HepG2 (cell line): Measurements from ENCODE around the gene VGLL1. TPM values are rescaled to one million over a fixed set of nuclear protein-coding genes. Genes with fewer than 3 reads are reported as not detected.

ENCODE experiments used
- ATAC-seq: fragments of 200-7000 bp; cut with Tn5 transposase; 3 replicates; pipeline ENCODE4 v1.9.1; 2020; ENCODE audit warnings: mild to moderate bottlenecking, moderate library complexity
- BruUV-seq: library from RNA; stranded (reverse); fragments of 400-500 nt; replicated peaks from 2 replicates; lab custom pipeline; 2021; lab: Mats Ljungman, UMichigan
- CTCF ChIA-PET: fragments of 300-600 bp; formaldehyde crosslinking; extraction: SDS; loops from one replicate; lab custom pipeline; 2021; ENCODE audit warnings: low total read pairs, inconsistent platforms, low intra/inter-chr PET ratio; lab: Yijun Ruan, JAX
- POLR2A ChIA-PET: fragments of 350-600 bp; sonication (Branson Sonifier 250); formaldehyde crosslinking; loops from one replicate; lab custom pipeline; 2020; ENCODE audit warnings: antibody characterized with exemption, inconsistent platforms; lab: Yijun Ruan, JAX
- DNase-seq: peaks from one replicate; pipeline ENCODE4 v3.0.0-alpha.2; 2015; ENCODE audit warnings: low spot score
- FAIRE-seq: peaks from 3 replicates; lab custom pipeline; 2011; peaks lifted over from hg19 to GRCh38; lab: Jason Lieb, UNC
- H2AFZ ChIP-seq: one replicate; pipeline ENCODE4 v1.6.1; 2011; ENCODE audit warnings: low read length, inconsistent platforms
- H3K27ac ChIP-seq: fragments of 300-600 bp; 3 replicates; pipeline ENCODE4 v1.8.0; 2011; ENCODE audit warnings: mixed run types, mild to moderate bottlenecking, mixed read lengths, low read length, inconsistent platforms; ENCODE audit not compliant: insufficient read depth; ENCODE audit errors: extremely low read length
- H3K27me3 ChIP-seq, 2 experiments: fragments of 200-600 bp in 1 of 2; 2 replicates in 1 of 2; 3 replicates in 1 of 2; pipeline versions ENCODE4 v1.6.0 to v1.8.0; 2011; ENCODE audit warnings: low read length in 2 of 2, mild to moderate bottlenecking in 2 of 2, moderate library complexity in 2 of 2, inconsistent platforms in 1 of 2; ENCODE audit not compliant: insufficient read depth in 2 of 2, control insufficient read depth in 1 of 2
- H3K36me3 ChIP-seq, 2 experiments: fragments of 200-600 bp in 1 of 2; replicated peaks in 1 of 2; 2 replicates in 1 of 2; 3 replicates in 1 of 2; pipeline versions ENCODE4 v1.5.1 to v1.8.0; 2011; ENCODE audit warnings: low read length in 2 of 2, inconsistent platforms in 1 of 2; ENCODE audit not compliant: insufficient read depth in 2 of 2, control insufficient read depth in 1 of 2
- H3K4me1 ChIP-seq: 2 replicates; pipeline ENCODE4 v1.5.1; 2012; ENCODE audit warnings: low read length, inconsistent platforms; ENCODE audit not compliant: insufficient read depth
- H3K4me2 ChIP-seq: 2 replicates; pipeline ENCODE4 v1.6.0; 2011; ENCODE audit warnings: low read depth, low read length, inconsistent platforms
- H3K4me3 ChIP-seq, 3 experiments: fragments of 200-600 bp in 1 of 3; sonication (generic), shearing (Covaris generic) in 1 of 3; replicated peaks in 1 of 3; 2 replicates each; pipeline ENCODE4 v1.5.1; 2011 to 2016; ENCODE audit warnings: low read length in 3 of 3, inconsistent platforms in 2 of 3, low read depth in 2 of 3, mild to moderate bottlenecking in 2 of 3, control low read depth in 1 of 3, mixed read lengths in 1 of 3; ENCODE audit not compliant: insufficient read depth in 1 of 3
- H3K79me2 ChIP-seq: one replicate; pipeline ENCODE4 v1.6.1; 2011; ENCODE audit warnings: low read length, inconsistent platforms; ENCODE audit not compliant: insufficient read depth
- H3K9ac ChIP-seq: 2 replicates; pipeline ENCODE4 v1.6.0; 2011; ENCODE audit warnings: mild to moderate bottlenecking, low read depth, low read length, inconsistent platforms; ENCODE audit not compliant: insufficient read depth
- H3K9me3 ChIP-seq: 2 replicates; pipeline ENCODE4 v1.5.1; 2012; ENCODE audit warnings: mild to moderate bottlenecking, low read length
- H4K20me1 ChIP-seq: 2 replicates; pipeline ENCODE4 v1.6.0; 2011; ENCODE audit warnings: inconsistent platforms, mild to moderate bottlenecking, low read length, moderate library complexity; ENCODE audit not compliant: insufficient read depth
- DNMT1 ChIP-seq: sonication (generic); formaldehyde crosslinking; IDR thresholded peaks from 2 replicates; pipeline ENCODE4 v1.5.1; 2020; ENCODE audit warnings: mild to moderate bottlenecking, missing genetic modification reagents
- GMEB1 ChIP-seq: sonication (generic); formaldehyde crosslinking; IDR thresholded peaks from 2 replicates; pipeline ENCODE4 v1.5.1; 2020; ENCODE audit warnings: missing genetic modification reagents, mild to moderate bottlenecking, borderline replicate concordance
- KMT2A ChIP-seq: sonication (generic); formaldehyde crosslinking; IDR thresholded peaks from 2 replicates; pipeline ENCODE4 v1.4.0; 2020; ENCODE audit warnings: missing genetic modification reagents
- PHF8 ChIP-seq: sonication (generic); formaldehyde crosslinking; IDR thresholded peaks from 2 replicates; pipeline ENCODE4 v1.5.0; 2020; ENCODE audit warnings: missing genetic modification reagents
- POLR2A ChIP-seq, 2 experiments: IDR thresholded peaks; 2 replicates each; pipeline ENCODE4 v1.6.1; 2011; ENCODE audit warnings: low read depth in 2 of 2, low read length in 2 of 2, mild to moderate bottlenecking in 1 of 2, moderate library complexity in 1 of 2; ENCODE audit not compliant: insufficient read depth in 1 of 2
- UBTF ChIP-seq: sonication (generic); formaldehyde crosslinking; IDR thresholded peaks from 2 replicates; pipeline ENCODE4 v1.4.0; 2020; ENCODE audit warnings: mild to moderate bottlenecking, missing genetic modification reagents
- ZNF136 ChIP-seq: sonication (generic); formaldehyde crosslinking; IDR thresholded peaks from 2 replicates; pipeline ENCODE4 v1.8.1; 2022; ENCODE audit warnings: low read depth, mild to moderate bottlenecking, moderate library complexity, missing genetic modification reagents
- ZNF678 ChIP-seq: sonication (generic); formaldehyde crosslinking; IDR thresholded peaks from 2 replicates; pipeline ENCODE4 v1.4.0; 2020; ENCODE audit warnings: mild to moderate bottlenecking, missing genetic modification reagents
- WGBS: methylation state at CpG from one replicate; pipeline ENCODE4 v1.1.6; 2017; ENCODE audit warnings: low lambda C conversion rate; 5-methylcytosine and 5-hydroxymethylcytosine counted together
- in situ Hi-C: cut with HindIII; loops from 2 replicates; pipeline ENCODE4 v1.10.0; 2017; ENCODE audit warnings: low pct_unique_long_range_greater_than_20kb; ENCODE audit not compliant: extremely low pct_ligation_motif_present
- intact Hi-C: fragments of 100-400 bp; cut with micrococcal nuclease; formaldehyde crosslinking; loops from one replicate; pipeline ENCODE4 v1.10.0; 2022; ENCODE audit not compliant: unreplicated experiment
- polyA plus RNA-seq, 8 experiments: library from polyadenylated mRNA; depleted of rRNA in 3 of 8; stranded (reverse) in 7 of 8; unstranded in 1 of 8; fragments of >200 nt; fragmentation: Illumina TruSeq in 4 of 8; extraction: Trizol in 4 of 8; gene quantifications; 2 replicates each; pipeline versions ENCODE4 v1.2.1 to v1.2.3, GENCODE V29; 2011 to 2016; ENCODE audit warnings: low read depth in 4 of 8, missing spikeins in 1 of 8, mixed read lengths in 1 of 8; ENCODE audit not compliant: insufficient read depth in 1 of 8
- total RNA-seq, 5 experiments: library from RNA; depleted of rRNA; stranded (reverse); fragments of >200 nt; fragmentation: Illumina TruSeq; extraction: Trizol; gene quantifications; 2 replicates each; pipeline ENCODE4 v1.2.3, GENCODE V29; 2016; ENCODE audit warnings: low read depth in 1 of 5

VGLL1 gene
- total and polyA plus RNA-seq, 2 of the 13 experiments (the other 11 are each of a cell fraction or from before 2014, with no cell fraction given), result not detected

DNA sequence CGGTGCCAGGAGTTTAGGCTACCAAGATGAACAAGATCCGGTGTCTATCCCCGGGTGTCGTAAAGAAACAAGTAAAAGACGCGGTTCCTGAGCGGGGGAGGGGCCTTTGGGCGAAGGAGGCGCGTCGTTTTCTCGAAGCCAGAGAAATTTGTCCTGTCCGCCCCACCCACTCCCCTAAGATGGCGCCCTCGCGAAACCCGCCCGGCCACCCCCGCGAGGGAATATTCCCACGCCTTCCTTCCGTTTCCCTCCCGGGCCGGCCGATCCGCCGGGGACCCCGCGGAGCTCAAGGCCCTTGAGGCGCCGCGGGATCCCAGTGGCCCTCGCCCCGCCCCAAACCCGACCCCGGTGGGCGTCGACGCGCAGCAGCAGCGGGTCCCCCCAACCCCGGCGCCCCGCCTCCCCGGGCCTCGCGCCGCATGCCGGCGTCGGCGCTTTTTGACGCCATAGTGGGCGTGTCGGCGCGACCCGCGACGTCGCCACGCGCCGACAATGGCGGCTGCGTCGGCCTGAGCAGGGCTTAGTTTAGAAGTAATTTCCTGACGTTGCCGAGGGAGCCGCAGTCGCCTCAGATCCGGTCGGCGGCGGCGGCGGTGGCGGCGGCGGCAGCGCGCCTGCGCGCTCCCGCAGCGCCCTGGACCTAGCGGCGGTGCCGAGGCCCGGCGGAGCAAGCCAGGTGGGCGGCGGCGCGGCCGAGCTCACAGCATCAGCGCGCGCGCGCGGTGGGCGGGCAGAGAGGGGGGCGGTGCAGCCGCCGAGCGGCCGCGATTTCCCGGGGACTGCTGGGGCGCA, 35.1 kb upstream of the VGLL1 start (continued):
- TF ChIP-seq ZNF678 (CRISPR knock-in tag), result no peak
- TF ChIP-seq DNMT1 (CRISPR knock-in tag), result no peak

GRCh38 chrX:136497556-136498052, 34.4 kb upstream of the VGLL1 start, which contains the start of gene HTATSF1:
TSS of gene HTATSF1 (plus strand) at chrX:136497592. CDS start at chrX:136497685, 93 bp downstream.
- CTCF ChIA-PET, result no interaction called here
- ATAC-seq, result peak; percentile 57
- peak; percentile 37; the same call in 1 of the 2 replicates for TF ChIP-seq PHF8 (CRISPR knock-in tag)
- 0 out of 4 replicates have a peak, but pooled peaks of 1 of the 2 experiments have one; percentile 13 for TF ChIP-seq POLR2A (IDR thresholded peaks at IDR 0.05; ENCODE audit: insufficient read depth in 1 of 2, low read depth in 2 of 2, low read length in 2 of 2)
- no peak for TF ChIP-seq ZNF136 (CRISPR knock-in tag)
- TF ChIP-seq KMT2A (CRISPR knock-in tag), result 0 out of 2 replicates have a peak, but pooled peaks have one; percentile 30
- TF ChIP-seq UBTF (CRISPR knock-in tag), result peak; percentile 66; the same call in 1 of the 2 replicates
- no peak for TF ChIP-seq GMEB1 (CRISPR knock-in tag)
- TF ChIP-seq, all 625 proteins: peak for 4
- H3K4me1 ChIP-seq, result peaks cover 11% of the 10 kb centered on the region
- H3K36me3 ChIP-seq, result peaks cover 0 to 9% of the 10 kb centered on the region in 2 experiments; a peak in 2 of 5 replicates
- no peaks in the 10 kb centered on the region for H3K9me3 ChIP-seq
- in situ Hi-C loops (no loop called here), intact Hi-C loops (no loop called here)
- BruUV-seq, result no TSS peak
- H3K27ac ChIP-seq, result peak within 1 kb of the TSS; percentile 85
- WGBS, result 4% methylated on average over 4 of the region's 35 CpGs
- no peak for FAIRE-seq
- H3K4me2 ChIP-seq, result peak within 1 kb of the TSS; percentile 83
- H3K79me2 ChIP-seq, result peaks cover 10% of the 10 kb centered on the region
- H3K4me3 ChIP-seq, result peak within 1 kb of the TSS; percentile 76 to 90 (median 79)
- H4K20me1 ChIP-seq, result no peaks in the 10 kb centered on the region
- H2AFZ ChIP-seq, result peak within 1 kb of the TSS; percentile 83
- POLR2A ChIA-PET, result interaction anchor here (1.0 kb wide), 1 partner anchor 383 kb away, joined by 3 read pairs; the partner anchor contains the start of gene RBMX
- H3K27me3 ChIP-seq, result no peaks in the 10 kb centered on the region; a peak in 1 of 5 replicates
- peak within 1 kb of the TSS; percentile 71 for H3K9ac ChIP-seq
- DNase-seq, result no peak
